NT2/D1 (cell line): ENCODE data around the gene RASD2.

Experiments
- YY1 ChIP-seq: IDR thresholded peaks from 2 replicates; pipeline ENCODE4 v1.6.1; 2011; ENCODE audit not compliant: insufficient read length, insufficient read depth
- ZNF274 ChIP-seq: IDR thresholded peaks from 2 replicates; pipeline ENCODE4 v1.6.1; 2011; ENCODE audit warnings: mild to moderate bottlenecking, low read depth, low read length

GRCh38 chr22:35600476-35600875 lies 59.8 kb downstream of the RASD2 start:
- TF ChIP-seq ZNF274 (no peak), YY1 (no peak)
